Activated T-cell treated with anti-CD3 and anti-CD28 coated beads for 24 hours (primary cell): ENCODE measurements around the gene UBXN4.
"Not testable (repeated sequence)": the region's sequence is repeated elsewhere in the genome, so short reads cannot be mapped to it uniquely, and the experiment has no call there.

Source experiments
- DNase-seq: peaks from one replicate; pipeline ENCODE4 v3.0.0-alpha.2; 2020; ENCODE audit warnings: low read depth

The UBXN4 gene

GRCh38 chr2:135768863-135769262, 27.2 kb downstream of the UBXN4 start:
- DNase-seq = no peak

GRCh38 chr2:135773319-135773718, 31.7 kb downstream of the UBXN4 start:
- DNase-seq = no peak

- no peak for DNase-seq
Observed at GRCh38 chr2:135773917-135774316, 32.3 kb downstream of the UBXN4 start.

GRCh38 chr2:135775420-135775819, 33.8 kb downstream of the UBXN4 start:
- no peak for DNase-seq

- DNase-seq = no peak
Observed at GRCh38 chr2:135776367-135776766, 34.7 kb downstream of the UBXN4 start.

- DNase-seq = no peak
Observed at GRCh38 chr2:135782231-135782630, 40.6 kb downstream of the UBXN4 start.

GRCh38 chr2:135783439-135783838, 41.8 kb downstream of the UBXN4 start:
- no peak for DNase-seq

- no peak for DNase-seq
Observed at GRCh38 chr2:135785032-135785431, 43.4 kb downstream of the UBXN4 start.

- DNase-seq = no peak
Observed at GRCh38 chr2:135786823-135787222, 45.2 kb downstream of the UBXN4 start.

GRCh38 chr2:135790423-135790822, 48.8 kb downstream of the UBXN4 start:
- no peak for DNase-seq

- DNase-seq = no peak
Observed at GRCh38 chr2:135791418-135792190, 49.9 kb downstream of the UBXN4 start.

- no peak for DNase-seq
Observed at GRCh38 chr2:135792401-135793150, 50.9 kb downstream of the UBXN4 start.

- not testable (repeated sequence) for DNase-seq
Observed at GRCh38 chr2:135795641-135796040, 54.0 kb downstream of the UBXN4 start.

GRCh38 chr2:135796606-135797005, 55.0 kb downstream of the UBXN4 start:
- DNase-seq = no peak

- peak; percentile 73 for DNase-seq
Observed at GRCh38 chr2:135797497-135798274, 56.0 kb downstream of the UBXN4 start.

GRCh38 chr2:135798275-135798705, 56.6 kb downstream of the UBXN4 start:
- DNase-seq = no peak

GRCh38 chr2:135798762-135799161, 57.1 kb downstream of the UBXN4 start:
- DNase-seq = no peak

- DNase-seq = no peak
Observed at GRCh38 chr2:135799738-135800137, 58.1 kb downstream of the UBXN4 start.

GRCh38 chr2:135800513-135801460, 59.1 kb downstream of the UBXN4 start:
- DNase-seq = no peak

- DNase-seq = no peak
Observed at GRCh38 chr2:135802350-135802749, 60.7 kb downstream of the UBXN4 start.

- DNase-seq = no peak
Observed at GRCh38 chr2:135803278-135803677, 61.6 kb downstream of the UBXN4 start.
